GM21786 (cell line): ENCODE results near the gene PIP4K2A.

Experiments
- ATAC-seq: cut with Tn5 transposase; IDR thresholded peaks from one replicate; pipeline ENCODE4 v1.9.1; 2021; ENCODE audit not compliant: unreplicated experiment

PIP4K2A gene

DNA sequence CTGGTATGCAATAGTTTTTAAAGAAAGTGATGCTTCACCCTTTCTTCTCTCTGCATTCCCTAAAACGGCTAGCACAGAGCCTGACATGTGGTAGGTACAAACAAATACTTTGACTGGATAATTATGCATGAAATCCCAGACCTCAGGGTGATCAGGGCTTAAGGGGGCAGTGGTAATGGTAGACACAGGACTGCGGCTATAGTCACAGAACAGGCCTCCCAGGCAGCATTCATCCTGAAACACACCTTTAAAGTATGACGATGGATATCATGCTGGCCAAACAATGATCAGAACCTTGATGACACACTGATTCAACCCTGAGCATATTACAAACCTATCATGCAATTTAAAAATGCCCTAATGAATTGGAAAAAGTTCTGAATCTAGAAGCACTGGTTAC is 110.8 kb downstream of the PIP4K2A start:
- ATAC-seq: no peak

GRCh38 chr10:22601618-22602017 is 112.8 kb downstream of the PIP4K2A start:
- ATAC-seq: no peak

GRCh38 chr10:22599636-22600228 is 114.6 kb downstream of the PIP4K2A start:
- ATAC-seq: no peak

DNA sequence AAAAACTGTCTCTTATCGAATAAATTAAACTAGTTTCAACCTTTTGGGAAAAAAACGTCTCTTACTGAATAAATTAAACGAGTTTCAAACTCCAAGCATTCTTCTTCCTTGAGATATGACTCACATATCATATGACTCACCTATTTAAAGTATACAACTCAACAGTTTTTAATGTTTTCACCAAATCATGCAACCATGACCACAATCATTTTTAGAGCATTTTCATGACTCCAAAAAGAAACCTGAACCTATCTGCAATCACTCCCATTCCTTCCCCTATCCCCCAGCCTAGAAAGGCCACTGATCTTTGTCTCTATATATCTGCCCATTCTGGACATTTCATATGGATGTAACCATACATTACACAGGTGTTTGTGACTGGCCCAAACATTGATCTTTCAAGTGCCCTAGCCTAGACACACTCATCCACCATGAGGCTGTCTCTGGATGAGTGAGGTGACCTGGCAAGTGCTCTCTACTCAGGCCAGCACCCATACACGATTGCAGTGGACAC is 115.3 kb downstream of the PIP4K2A start:
- no peak for ATAC-seq

- ATAC-seq: no peak
These were observed 115.9 kb downstream of the PIP4K2A start for GRCh38 chr10:22598478-22598877.

GRCh38 chr10:22597138-22597537 is 117.2 kb downstream of the PIP4K2A start:
- peak; percentile 50 for ATAC-seq

DNA sequence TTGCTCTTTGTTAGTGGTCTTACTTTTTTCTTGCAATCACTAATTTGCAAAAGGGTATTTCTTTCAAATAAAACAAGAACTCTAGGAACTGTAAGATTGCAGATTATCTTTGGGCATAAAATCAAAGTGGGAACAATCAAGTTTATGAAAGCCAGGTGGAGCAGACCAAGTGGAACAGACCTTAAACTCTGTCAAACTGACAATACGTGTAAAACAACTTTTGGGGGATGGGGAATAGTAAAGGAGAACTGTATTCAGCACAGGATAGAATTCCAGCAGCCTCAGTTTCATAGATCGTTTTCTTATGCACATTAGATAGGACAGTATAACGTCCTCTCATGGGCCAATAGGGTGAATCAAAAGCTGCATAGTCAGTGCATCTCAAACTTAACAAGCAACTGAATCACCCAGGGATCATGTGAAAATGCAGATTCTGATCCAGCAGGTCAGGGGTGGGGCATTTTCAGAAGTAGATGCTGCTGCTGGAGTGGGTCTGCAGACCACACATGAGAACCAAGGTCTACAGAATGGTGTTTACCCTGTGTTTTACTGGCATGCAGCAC is 120.7 kb downstream of the PIP4K2A start:
- no peak for ATAC-seq

DNA sequence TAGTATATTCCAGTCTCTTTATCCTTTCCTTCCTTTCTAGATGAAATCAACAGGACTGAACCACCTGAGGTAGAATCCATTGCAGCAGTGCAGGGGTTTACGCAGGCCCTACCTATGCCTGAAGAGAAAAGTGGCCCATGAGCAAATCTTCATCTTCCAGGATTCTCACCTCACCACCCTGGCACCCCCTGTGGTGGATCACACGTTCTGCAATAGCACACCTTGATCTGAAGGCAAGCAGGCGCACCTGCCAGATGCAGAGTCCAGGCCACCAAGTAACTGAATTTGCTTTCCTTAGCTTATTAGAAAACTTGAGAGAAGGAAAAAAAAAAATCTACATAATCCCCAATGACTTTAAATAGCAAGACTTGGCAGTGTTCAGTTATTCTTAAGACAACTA is 121.4 kb downstream of the PIP4K2A start:
- no peak for ATAC-seq

DNA sequence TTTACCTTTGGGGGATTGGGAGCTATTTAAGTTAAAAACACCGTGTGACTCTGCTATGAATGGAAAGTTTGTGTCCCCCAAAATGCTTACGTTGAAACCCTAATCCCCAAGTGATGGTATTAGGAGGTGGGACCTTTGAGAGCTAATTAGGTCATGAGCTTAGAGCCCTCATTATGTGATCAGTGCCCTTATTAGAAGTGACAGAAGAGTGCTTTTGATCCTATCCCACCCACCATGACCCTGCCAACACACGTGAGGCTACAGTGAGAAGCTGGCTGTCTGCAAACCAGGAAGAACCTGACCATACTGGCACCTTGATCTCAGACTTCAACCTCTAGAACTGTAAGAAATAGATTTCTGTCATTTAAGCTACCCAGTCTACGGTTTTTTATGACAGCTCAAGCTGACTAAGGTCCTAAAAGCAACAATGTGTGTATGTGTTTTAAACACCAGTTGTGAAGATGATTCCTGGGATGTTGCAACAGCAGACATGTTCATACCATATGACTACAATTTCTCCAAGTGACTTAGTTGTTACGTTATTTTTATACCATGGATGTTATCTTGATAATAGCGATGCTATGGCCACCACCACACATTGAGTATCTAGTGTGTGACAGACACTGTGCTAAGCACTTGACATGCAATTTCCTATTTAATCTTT is 124.4 kb downstream of the PIP4K2A start:
- ATAC-seq: no peak

DNA sequence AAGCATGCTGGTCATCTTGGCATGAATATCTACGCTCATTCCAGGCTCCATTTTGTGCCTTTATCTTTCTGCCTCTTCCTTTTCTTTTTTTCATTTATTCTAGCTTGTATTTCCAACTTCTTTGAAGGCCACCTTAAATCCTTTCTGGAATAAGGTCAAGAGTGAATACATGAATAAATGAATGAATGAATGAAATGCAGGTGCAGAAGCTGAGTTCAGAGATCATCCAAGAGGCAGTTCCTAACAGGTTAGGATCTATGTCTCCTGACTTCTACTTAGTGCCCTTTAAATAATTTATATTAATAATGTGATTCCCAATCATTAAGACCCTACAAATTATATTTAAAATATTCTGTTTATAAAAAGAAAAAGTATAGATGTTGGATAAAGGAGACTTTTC is 125.9 kb downstream of the PIP4K2A start:
- no peak for ATAC-seq

DNA sequence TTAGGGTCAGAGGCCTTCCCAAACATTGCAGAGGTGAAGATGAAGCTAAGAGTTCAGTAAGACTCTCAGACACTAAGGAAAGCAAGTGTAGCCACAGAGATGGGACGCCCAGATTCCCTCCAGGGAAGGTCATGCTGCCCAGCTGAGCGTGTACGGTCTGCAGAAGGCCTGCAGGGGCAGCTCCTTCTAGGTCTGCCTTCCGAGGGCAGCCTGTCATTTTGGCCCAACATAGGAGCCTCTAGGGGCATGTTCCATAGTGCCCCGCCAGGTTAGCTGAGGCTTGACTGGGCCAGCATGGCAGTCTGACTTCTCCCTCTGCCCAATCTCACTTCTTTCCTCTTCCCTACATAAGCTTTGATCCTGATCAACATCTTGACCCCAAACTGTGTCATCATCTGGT is 130.7 kb downstream of the PIP4K2A start:
- ATAC-seq: no peak

GRCh38 chr10:22581461-22581860 is 132.9 kb downstream of the PIP4K2A start:
- no peak for ATAC-seq

DNA sequence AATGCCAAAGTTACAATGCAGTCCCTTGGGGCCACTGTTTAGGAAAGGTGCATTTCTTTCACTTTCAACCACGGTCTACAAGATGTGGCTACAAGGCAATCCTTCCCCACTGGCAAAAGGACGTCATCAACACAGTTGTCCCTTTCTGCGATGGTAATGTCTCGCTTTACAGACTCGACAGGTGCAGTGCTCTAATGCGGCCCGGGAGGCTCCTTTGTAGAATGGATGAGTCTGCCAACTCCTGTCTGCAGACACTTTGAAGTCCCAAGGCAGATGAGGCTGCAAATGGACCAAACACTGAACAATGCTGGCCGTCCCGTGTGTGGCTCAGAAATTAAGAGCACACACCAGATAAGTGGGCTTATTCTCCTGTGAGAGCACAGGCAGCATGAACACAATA is 133.7 kb downstream of the PIP4K2A start:
- no peak for ATAC-seq

- ATAC-seq: no peak
These were observed 134.6 kb downstream of the PIP4K2A start for GRCh38 chr10:22579826-22580225.

DNA sequence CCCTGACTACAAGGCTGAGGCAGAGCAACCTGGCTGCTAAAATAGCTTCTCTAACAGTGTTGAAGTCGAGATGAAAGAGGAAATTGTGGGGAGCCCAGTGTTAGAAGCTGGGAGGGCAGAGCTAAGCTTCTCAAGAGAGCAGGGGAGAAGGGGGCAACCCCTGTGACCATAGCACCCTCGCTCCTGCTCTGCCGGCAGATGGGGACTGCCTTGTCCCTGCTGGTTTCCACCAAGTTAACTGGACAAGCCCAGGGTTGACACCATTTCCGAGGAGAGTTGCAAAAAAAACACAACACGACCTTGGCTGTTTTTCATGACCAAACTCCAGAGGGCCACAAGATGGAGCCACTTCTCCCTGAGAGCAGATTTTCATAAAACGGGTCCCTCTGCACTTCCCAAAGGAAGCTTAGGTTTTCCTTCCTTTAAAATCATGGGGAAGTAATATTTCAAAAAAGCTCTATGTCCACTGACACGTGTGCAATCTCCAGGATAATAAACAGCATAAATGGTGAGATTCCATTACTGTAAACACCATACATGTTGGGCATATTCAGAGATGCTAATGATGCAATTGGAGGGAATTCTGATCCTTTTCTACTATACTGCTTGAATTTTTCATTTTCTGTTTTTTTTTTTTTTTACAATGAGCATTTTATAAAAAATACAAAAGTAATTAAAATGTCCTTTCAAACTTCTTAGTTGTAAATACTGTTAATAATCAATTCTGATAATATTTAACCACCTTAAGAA is 140.4 kb downstream of the PIP4K2A start:
- ATAC-seq: no peak

- no peak for ATAC-seq
These were observed 143.5 kb downstream of the PIP4K2A start for GRCh38 chr10:22570733-22571430.

DNA sequence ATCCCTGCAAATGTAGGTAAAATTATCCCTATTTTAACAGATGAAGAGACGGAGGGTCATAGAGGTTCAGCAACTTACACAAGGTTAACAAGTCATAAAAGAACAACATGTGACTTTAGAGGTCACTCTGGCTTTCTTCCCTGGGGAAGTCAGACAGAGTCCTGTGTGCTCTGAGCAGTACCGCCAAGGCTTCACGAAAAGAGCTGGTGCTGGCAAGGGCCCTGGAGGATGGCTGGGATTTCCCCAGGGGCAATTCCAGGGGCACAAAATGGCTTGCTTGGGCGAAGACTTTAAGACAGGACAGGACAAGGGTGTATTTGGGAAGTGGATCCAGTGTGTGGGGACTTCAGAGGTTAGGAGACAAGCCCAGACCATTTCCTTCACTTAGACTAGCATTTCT is 144.1 kb downstream of the PIP4K2A start:
- ATAC-seq: no peak

GRCh38 chr10:22568928-22569327 is 145.4 kb downstream of the PIP4K2A start:
- no peak for ATAC-seq

DNA sequence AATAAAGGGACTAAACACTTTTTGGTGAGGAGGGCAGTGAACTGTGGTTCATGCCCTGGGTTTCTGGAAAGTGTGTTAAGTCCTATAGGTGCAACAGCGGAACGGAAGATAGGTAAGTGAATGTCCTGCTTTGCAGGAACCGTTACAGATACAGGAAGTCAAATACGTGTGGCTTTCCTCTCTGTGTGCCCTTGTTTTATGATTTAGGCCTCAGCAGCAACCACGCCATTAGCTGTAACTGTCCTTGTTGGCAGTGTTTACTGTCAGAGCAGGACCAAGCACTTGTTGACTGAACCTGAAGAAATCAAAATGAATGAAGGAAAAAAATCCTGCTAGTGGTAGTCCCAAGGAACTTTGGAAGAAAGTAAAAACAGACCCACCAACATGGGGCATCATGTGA is 150.3 kb downstream of the PIP4K2A start:
- ATAC-seq: no peak

DNA sequence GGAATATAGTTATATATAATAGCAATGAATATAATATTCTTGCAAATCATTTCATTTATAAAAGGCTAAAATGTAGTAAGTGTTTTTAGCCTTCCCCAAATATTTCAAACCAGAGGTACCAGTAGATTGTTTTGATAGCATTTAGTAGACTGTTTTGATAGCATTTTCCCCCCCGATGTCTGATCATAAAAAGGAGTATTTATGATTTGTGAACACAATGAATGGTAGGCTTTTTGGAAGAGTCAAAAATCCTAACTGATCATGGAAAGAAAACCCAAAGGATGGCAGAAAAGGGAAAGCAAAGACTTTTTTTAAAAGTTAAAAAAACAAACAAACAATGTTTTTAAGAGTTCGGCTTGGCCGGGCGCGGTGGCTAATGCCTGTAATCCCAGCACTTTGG is 152.5 kb downstream of the PIP4K2A start:
- no peak for ATAC-seq

DNA sequence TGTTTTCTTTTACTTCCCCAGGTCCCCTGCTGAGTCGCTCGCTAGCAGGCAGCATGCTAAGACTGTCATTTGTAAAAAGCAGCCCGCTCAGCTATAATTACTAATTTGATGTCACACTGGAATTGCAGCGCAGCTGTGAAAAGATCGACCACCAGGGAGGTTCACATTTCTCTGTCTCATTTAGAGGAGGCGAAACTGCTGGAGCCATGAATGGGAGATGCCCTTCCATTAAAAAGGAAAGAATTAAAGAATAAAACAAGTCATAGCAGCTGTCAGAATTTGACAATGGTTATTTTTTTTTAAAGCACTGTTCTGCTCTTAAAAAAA is 153.5 kb downstream of the PIP4K2A start:
- no peak for ATAC-seq
